COLO829 (cell line): ENCODE measurements around the gene JAK1.
"Not testable (repeated sequence)": the region's sequence is repeated elsewhere in the genome, so short reads cannot be mapped to it uniquely, and the experiment has no call there.

Experiments
- DNase-seq: peaks from one replicate; pipeline ENCODE4 v3.0.0; 2012; ENCODE audit warnings: low spot score

Gene JAK1

DNA sequence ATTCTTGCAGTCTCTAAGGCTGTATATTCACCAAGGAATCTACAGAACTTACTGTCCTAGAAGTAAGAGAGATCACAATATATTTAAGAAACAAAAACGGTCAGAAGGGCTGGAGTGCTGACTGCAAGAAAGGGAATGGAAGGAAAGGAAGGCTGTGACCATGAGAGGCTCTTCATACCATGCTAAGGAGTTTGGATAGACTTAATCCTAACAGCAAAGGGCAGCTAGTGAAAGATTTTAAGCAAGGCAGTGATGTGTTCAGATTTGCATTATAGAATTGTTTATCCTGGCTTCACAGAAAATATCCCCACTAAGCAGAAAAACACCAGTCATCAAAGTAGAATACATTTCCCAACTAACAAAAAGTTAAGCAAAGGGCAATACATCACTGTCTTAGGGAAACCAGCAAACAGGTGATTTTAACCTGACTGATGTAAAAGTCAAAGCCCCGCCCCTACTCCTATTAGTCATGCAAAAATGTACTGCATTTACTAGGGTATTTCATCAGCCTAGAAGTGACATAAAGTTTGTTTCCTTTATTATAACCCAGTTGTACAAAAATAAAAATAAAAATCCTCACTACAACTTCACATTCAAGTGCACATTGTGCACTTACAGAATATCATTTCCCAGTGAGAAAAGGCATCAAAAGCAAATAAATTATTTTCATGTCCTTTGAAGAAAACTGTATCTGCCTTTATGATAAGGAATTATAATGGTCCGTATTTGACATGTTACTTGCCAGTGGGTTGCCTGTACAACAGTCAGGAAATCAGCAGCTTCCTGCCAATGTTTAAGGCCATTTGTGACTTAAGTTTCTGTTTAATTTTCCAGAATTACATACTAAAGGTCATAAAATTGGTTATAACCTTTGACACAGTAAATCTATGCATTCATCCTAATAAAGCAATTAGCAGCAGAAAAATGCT is 17.2 kb downstream of the JAK1 start:
- DNase-seq = no peak

GRCh38 chr1:64948216-64948615 is 18.1 kb downstream of the JAK1 start:
- DNase-seq = no peak

GRCh38 chr1:64946916-64947315 is 19.4 kb downstream of the JAK1 start:
- no peak for DNase-seq

GRCh38 chr1:64944913-64945312 is 21.4 kb downstream of the JAK1 start:
- DNase-seq = no peak

GRCh38 chr1:64942675-64943074 is 23.7 kb downstream of the JAK1 start:
- DNase-seq = no peak

GRCh38 chr1:64942118-64942517 is 24.2 kb downstream of the JAK1 start:
- no peak for DNase-seq

DNA sequence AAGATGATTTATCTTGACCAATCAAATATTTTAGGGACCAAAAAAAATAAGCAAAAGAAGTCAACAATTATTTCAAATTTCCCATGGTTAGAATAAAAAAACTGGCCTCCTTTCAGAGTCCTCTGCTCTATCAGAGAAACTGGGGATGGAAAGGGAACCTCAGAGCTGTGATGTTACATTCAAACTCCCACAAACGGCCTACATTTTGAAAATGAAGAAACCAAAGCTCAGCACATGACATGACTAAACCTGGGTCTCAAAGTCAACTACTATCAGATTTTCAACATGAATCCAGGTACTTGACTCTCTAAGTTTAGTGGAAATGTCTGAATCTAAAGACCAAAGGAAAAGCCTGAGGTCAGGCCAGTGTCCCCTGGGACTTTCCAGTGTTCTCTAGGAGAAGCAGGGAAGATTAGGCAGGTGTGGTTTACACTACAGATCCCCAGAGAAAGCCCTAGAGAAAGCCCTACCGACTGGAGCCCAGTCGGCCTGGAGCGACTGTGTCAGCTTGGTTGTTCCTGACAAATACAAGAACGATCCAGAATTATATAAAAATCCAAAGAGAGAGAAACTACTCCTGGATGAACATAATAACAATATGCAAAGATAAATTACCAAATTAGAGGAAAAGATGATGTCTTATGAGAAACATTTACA is 24.8 kb downstream of the JAK1 start:
- no peak for DNase-seq

GRCh38 chr1:64940025-64940424 is 26.3 kb downstream of the JAK1 start:
- DNase-seq = no peak

- no peak for DNase-seq
Observed at GRCh38 chr1:64938991-64939390, 27.4 kb downstream of the JAK1 start.

- DNase-seq = no peak
Observed at GRCh38 chr1:64936956-64937355, 29.4 kb downstream of the JAK1 start.

GRCh38 chr1:64935551-64936155 is 30.7 kb downstream of the JAK1 start:
- no peak for DNase-seq

DNA sequence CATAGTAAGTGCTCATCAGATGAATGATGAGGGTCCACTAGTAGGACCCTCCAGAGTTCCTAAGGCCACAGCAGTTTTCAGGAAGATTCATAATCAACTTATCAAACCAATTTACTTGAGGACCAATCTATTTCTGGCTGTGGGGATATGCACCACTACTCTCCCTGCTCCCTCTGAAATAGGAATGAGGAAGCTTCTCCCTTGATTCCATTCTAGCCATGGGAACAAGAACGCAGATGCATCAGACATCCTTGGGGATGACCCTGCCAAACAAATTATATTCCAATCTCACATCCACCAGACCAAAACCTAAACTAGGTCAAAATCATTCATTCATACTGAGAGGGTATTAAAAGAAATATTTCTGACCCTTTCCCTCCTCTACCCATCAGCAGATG is 31.5 kb downstream of the JAK1 start:
- no peak for DNase-seq

DNA sequence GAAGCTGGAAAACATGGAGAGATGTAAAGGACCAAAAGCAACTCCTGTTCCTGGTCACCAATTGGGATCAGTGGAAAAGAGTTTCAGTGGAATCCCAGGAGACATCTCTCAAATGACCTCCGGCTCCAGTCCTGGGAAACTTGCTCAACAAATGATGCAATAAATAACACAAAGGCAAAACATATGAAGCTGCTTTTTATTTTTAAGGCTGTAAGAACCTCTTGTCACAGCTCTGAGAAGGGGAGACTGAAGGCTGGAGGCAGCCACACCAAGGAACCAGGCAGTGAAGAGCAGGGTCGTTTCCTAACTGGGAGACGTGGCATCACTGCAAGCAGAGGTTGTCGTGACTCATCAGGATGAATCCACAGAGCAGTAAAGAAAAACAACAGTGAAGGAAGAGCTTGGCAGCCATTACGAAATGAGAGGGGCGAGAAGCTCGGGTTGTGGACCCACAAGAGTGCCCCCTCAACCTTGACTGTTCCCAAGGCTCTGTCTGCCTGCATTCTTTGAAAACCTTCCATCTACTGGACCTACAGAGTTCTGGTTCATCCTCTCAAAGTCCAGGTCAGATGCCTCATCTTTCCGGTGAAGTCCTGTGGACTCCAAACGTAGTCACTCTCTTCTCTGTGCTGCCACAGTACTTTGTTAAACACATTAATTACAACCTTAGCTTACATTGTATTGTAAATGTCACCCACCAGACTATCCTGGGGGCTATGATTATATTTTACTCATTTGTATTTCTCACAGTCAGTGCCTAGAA is 32.1 kb downstream of the JAK1 start:
- DNase-seq = no peak

DNA sequence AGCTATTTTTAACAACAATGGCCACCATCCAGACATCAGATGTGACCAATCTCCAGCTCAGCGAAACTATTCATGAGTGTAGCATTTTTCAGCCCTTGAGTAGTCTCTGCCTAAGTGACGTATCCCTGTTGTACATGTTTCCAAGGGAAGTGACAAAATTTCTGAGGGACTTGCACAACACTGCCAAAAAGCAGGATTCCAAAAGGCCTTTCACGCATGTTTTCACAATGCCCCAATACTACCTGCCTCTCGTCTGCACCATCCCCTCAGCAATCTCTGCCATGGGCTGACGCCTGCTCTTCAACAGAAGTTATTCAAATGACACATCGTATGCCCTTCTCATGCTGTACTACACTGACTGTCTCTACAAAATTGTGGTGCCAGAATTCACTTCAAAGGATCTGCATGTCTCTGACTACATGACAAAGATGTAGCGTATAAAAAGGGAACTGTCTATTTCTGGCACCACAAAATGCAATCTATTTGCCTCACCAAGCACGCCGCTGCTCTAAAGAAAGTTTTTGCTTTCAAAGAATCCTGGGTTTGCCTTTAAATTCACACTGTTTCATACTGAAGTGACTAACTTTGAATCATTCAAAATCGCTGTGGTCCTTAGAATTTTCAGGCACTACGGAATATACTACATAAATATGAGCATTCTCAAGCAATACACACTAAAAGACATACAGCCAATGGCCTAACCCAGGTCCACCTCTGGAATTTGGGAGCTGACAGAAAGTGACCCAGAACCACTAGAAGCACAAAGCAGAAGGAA is 32.9 kb downstream of the JAK1 start:
- no peak for DNase-seq

DNA sequence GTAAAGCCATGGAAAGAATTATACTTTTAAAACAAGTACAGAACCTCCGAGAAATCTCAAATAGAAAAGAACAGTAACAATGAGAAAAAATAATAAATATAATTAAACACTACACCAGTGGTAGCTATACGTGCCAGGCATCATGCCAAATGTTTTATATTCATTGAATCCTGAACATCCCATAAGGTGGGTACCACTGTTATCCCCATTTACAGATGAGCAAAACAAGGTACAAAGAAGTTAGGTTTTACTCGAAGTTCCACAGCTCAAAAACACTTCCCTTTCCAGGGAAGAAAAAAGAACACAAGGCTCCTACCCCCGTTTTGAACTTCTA is 33.4 kb downstream of the JAK1 start:
- DNase-seq = no peak

DNA sequence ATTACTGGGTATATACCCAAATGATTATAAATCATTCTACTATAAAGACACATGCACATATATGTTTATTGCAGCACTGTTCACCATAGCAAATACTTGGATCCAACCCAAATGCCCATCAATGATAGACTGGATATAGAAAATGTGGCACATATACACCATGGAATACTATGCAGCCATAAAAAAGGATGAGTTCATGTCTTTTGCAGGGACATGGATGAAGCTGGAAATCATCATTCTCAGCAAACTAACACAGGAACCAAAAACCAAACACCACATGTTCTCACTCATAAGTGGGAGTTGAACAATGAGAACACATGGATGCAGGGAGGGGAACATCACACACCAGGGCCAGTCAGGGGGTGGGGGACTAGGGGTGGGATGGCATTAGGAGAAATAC is 35.7 kb downstream of the JAK1 start:
- not testable (repeated sequence) for DNase-seq

DNA sequence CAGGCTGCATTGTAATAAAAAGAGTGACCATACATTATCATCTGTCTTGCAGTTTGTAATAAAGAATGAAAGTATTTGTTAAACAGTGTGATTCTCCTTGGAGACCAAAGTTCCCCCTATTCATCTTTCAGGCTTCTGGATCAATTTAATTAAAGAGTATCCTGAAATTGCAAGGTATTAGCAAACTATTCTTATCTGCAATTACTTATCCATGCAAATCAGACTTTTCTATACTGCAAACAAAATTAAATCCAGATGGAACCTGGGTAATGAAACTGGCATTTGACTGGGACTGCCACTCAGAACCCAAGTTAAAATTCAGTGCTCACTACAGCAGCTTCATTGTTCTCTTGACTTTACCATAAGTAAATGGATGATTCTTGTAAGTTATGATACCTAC is 37.1 kb downstream of the JAK1 start:
- DNase-seq = no peak

DNA sequence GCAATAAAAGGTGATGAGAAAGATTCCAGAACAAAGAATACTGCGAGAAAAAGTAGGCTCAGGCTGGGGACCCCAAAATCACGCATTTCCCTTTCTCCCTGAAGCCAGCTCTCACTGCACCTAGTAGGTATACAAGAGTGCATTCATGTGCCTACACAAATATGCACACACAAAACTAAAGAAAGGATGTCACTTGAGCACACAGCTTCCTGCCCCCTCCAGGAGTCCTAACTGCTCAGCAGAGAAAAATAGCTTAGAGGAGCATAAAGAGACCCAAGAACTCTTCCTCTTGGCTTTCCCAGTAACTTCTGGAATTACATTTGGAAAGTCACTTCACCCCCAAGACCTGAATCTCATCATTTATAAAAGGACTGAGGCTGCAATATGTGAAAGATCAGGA is 38.0 kb downstream of the JAK1 start:
- no peak for DNase-seq

DNA sequence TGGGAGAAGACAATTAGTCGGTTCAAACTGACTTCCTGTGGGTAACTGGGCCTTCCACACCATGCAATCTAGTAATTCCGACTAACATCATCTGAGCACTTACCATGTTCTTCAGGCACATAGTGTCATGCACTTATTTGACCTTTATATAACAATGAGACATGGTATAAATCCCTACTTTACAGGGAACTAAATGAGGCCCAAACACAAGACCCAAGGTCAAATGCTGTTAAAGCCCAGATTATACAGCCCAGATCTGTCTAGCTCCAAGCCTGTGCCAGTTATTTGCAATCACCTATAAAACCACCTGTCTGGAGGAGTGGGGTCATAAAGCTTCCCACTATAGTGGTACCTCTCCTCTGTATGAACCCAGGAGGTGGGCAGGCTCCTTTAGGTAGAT is 40.8 kb downstream of the JAK1 start:
- no peak for DNase-seq

GRCh38 chr1:64923294-64923718 is 43.0 kb downstream of the JAK1 start:
- no peak for DNase-seq

GRCh38 chr1:64922336-64922735 is 44.0 kb downstream of the JAK1 start:
- DNase-seq = no peak

DNA sequence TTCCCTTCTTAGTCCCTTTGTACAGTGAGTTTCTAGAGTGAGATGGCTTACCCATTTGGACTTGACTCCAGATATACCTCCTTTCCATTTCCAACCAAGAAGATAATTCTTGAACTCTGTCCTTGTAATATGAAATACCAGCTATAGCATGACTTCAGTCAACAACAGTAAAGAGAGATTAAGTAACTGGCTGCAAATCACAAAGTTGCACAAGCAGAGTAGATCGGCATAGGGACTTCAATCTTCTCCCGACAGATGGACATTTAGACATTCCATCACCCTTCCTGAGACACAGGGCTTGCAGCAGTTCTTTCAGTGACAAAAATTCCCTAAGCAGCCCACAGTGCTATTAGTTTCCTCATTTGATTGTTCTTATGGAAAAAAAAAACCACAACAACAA is 44.6 kb downstream of the JAK1 start:
- DNase-seq = no peak
